ENCODE measurements around the gene PHACTR1. TPM values are rescaled to one million over a fixed set of nuclear protein-coding genes. Genes with fewer than 3 reads are reported as not detected.

PHACTR1 gene
- total RNA-seq, 2 donors from 2014 or later = 1.3 to 4.3 TPM

- no peak for DNase-seq (ENCODE audit: low spot score)
- no peaks in the 10 kb centered on the region for H3K36me3 ChIP-seq
- intact Hi-C loops (cut with DNase I) = no loop called here
- no peak overlapping the region for H3K27ac ChIP-seq
- TF ChIP-seq, protein P1, sequence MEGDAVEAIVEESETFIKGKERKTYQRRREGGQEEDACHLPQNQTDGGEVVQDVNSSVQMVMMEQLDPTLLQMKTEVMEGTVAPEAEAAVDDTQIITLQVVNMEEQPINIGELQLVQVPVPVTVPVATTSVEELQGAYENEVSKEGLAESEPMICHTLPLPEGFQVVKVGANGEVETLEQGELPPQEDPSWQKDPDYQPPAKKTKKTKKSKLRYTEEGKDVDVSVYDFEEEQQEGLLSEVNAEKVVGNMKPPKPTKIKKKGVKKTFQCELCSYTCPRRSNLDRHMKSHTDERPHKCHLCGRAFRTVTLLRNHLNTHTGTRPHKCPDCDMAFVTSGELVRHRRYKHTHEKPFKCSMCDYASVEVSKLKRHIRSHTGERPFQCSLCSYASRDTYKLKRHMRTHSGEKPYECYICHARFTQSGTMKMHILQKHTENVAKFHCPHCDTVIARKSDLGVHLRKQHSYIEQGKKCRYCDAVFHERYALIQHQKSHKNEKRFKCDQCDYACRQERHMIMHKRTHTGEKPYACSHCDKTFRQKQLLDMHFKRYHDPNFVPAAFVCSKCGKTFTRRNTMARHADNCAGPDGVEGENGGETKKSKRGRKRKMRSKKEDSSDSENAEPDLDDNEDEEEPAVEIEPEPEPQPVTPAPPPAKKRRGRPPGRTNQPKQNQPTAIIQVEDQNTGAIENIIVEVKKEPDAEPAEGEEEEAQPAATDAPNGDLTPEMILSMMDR (IDR thresholded peaks at IDR 0.05) = no peak
- TF ChIP-seq POLR2A (IDR thresholded peaks at IDR 0.05) (no peak), POLR2AphosphoS5 (IDR thresholded peaks at IDR 0.05) (no peak)
- WGBS = 70% methylated on average over 7 of the region's 7 CpGs
- H3K4me3 ChIP-seq = no peak overlapping the region
- no peaks in the 10 kb centered on the region for H3K27me3 ChIP-seq (replicated peaks; ENCODE audit: insufficient read depth)
- no peaks in the 10 kb centered on the region for H3K4me1 ChIP-seq (replicated peaks)
- no peaks in the 10 kb centered on the region for H3K9me3 ChIP-seq
Measured at GRCh38 chr6:13247627-13248026, 531.1 kb downstream of the PHACTR1 start.

DNA sequence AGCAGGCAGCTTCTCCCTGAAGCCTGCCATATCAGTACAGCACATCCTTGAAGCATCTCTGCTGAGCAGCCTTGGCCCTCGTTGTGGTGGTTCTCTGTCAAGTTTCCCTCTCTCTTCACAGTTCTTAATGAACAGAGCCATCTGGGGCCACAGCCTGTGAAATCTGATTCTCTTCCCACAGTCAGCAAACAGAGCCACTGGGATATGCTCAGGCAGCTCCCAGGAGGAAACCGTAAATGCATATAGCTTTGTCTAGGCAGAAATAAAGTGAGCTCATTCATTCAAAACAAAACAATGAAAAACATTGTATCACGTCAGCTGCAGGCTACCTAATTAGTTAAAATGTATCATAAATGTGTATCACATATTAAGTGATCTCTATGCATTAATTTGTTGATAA lies 531.5 kb downstream of the PHACTR1 start:
- H3K27me3 ChIP-seq (replicated peaks; ENCODE audit: insufficient read depth) = no peaks in the 10 kb centered on the region
- intact Hi-C loops (cut with DNase I) = no loop called here
- no peak overlapping the region for H3K27ac ChIP-seq
- TF ChIP-seq POLR2A (IDR thresholded peaks at IDR 0.05) = no peak
- TF ChIP-seq, protein P1 (IDR thresholded peaks at IDR 0.05) = no peak
- no peak for TF ChIP-seq POLR2AphosphoS5 (IDR thresholded peaks at IDR 0.05)
- peak; percentile 40 for DNase-seq (ENCODE audit: low spot score)
- H3K4me1 ChIP-seq (replicated peaks) = no peaks in the 10 kb centered on the region
- no peaks in the 10 kb centered on the region for H3K36me3 ChIP-seq
- H3K4me3 ChIP-seq = no peak overlapping the region
- H3K9me3 ChIP-seq = no peaks in the 10 kb centered on the region
- 30% methylated on average over 3 of the region's 3 CpGs for WGBS

GRCh38 chr6:13248584-13248985 lies 532.0 kb downstream of the PHACTR1 start:
- intact Hi-C loops (cut with DNase I) = no loop called here

DNA sequence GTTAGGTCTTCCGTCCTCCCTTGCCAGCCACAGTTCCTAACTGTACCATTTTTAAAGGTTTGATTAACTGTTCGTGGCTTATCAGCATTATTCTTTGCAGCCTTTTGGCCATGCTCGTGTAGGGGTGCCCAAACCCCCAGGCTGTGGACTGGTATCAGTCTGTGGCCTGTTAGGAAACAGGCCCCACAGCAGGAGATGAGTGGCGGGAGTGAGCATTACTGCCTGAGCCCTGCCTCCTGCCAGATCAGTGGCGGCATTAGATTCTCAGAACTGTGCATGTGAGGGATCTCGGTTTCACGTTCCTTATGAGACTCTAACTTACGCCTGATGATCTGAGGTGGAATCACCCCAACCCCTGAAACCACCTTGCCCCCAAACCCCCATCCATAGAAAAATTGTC lies 532.4 kb downstream of the PHACTR1 start:
- no peaks in the 10 kb centered on the region for H3K27me3 ChIP-seq (replicated peaks; ENCODE audit: insufficient read depth)

More at GRCh38 chr6:13248584-13248985, 532.0 kb downstream of the PHACTR1 start:
- Histone ChIP-seq H3K27ac (no peak overlapping the region), H3K9me3 (no peaks in the 10 kb centered on the region), H3K4me3 (no peak overlapping the region), H3K27me3 (replicated peaks; ENCODE audit: insufficient read depth) (no peaks in the 10 kb centered on the region), H3K4me1 (replicated peaks) (no peaks in the 10 kb centered on the region), H3K36me3 (no peaks in the 10 kb centered on the region)
- TF ChIP-seq, protein P1 (IDR thresholded peaks at IDR 0.05) = no peak
- TF ChIP-seq POLR2A (IDR thresholded peaks at IDR 0.05) (no peak), POLR2AphosphoS5 (IDR thresholded peaks at IDR 0.05) (no peak)
- DNase-seq (ENCODE audit: low spot score) = no peak
- 26% methylated on average over 8 of the region's 8 CpGs for WGBS

DNA sequence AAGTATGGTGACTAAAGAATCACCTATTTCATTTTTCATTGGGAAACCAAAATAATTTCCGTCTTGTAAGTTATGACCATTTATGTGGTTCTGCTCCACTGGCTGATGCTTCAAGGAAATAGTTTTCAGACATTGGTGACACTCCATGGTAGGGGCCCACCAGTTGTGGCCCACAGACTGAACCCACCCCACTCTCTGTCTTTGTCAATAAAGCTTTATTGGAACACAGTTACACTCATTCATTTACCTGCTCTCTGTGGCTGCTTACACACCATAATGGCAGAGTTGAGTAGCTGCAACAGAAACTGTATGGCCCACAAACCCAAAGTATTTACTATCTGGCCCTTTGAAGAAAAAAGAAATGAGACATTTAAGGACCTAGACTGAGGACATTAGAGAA lies 533.2 kb downstream of the PHACTR1 start:
- WGBS = 100% methylated on average over 1 of the region's 1 CpG
- TF ChIP-seq POLR2A (IDR thresholded peaks at IDR 0.05) = no peak
- TF ChIP-seq, protein P1 (IDR thresholded peaks at IDR 0.05) = no peak
- TF ChIP-seq POLR2AphosphoS5 (IDR thresholded peaks at IDR 0.05) = no peak
- no peaks in the 10 kb centered on the region for H3K9me3 ChIP-seq
- H3K4me3 ChIP-seq = no peak overlapping the region
- H3K27me3 ChIP-seq (replicated peaks; ENCODE audit: insufficient read depth) = no peaks in the 10 kb centered on the region
- intact Hi-C loops (cut with DNase I) = no loop called here
- H3K4me1 ChIP-seq (replicated peaks) = no peaks in the 10 kb centered on the region
- H3K36me3 ChIP-seq = no peaks in the 10 kb centered on the region
- no peak for DNase-seq (ENCODE audit: low spot score)
- H3K27ac ChIP-seq = no peak overlapping the region

More for the DNA sequence above, 532.4 kb downstream of the PHACTR1 start:
- Histone ChIP-seq H3K4me3 (no peak overlapping the region), H3K9me3 (no peaks in the 10 kb centered on the region), H3K4me1 (replicated peaks) (no peaks in the 10 kb centered on the region), H3K36me3 (no peaks in the 10 kb centered on the region), H3K27ac (no peak overlapping the region)
- DNase-seq (ENCODE audit: low spot score) = no peak
- intact Hi-C loops (cut with DNase I) = no loop called here
- TF ChIP-seq, protein P1 (IDR thresholded peaks at IDR 0.05) = no peak
- no peak for TF ChIP-seq POLR2AphosphoS5 (IDR thresholded peaks at IDR 0.05)
- no peak for TF ChIP-seq POLR2A (IDR thresholded peaks at IDR 0.05)
- 59% methylated on average over 8 of the region's 8 CpGs for WGBS

All from prostate gland (tissue), 2 donors.